HG03108 (cell line): ENCODE measurements around the gene G0S2.
A peak's percentile ranks its signal among the peaks of the same experiment; 100 is the strongest.

Experiments
- ATAC-seq: cut with Tn5 transposase; IDR thresholded peaks from one replicate; pipeline ENCODE4 v1.9.1; 2021; ENCODE audit warnings: moderate library complexity; ENCODE audit not compliant: unreplicated experiment

G0S2 gene

GRCh38 chr1:209648346-209648745, 26.9 kb upstream of the G0S2 start:
- no peak for ATAC-seq

DNA sequence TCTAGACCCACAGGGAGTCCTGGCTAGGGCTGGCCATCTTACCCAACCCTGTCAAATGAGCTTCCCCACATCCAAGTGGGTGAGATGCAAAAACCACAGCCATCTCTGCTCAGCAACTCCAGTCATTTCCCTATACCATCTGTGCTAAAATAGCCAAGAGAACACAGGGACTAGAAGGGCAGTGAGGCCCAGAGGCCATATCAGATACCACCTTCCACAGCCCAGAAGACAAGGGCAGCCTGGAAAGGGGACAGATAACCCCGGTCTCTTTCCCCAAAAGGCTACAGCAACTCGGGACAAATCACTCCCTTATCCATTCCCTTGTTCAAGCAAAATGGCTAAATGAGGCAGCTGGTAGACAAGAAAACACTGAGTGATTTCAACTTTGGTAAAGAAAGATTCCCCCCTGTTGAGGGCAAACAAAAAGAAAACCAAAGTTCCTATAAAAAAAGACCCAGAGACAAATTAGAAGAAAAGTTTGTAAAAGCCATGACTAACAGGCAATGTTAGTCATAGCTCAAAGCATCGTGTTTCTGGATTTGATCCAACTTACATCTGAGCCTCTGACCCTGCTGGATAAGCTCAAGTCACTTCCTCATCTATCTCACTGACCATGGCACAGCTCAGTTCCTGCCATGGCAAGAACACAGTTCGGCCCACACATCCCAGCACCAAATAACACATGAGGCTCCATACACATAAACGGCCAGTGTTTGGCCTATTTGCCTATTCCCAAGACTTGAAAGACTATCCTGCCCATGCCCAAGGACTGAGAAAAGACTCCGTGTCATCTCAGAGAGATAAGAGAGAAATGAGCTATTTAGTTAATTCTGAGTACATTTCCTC, 26.1 kb upstream of the G0S2 start:
- no peak for ATAC-seq

GRCh38 chr1:209650454-209650853, 24.8 kb upstream of the G0S2 start:
- ATAC-seq, result no peak

- ATAC-seq, result no peak
These were observed 24.0 kb upstream of the G0S2 start for GRCh38 chr1:209651138-209651587.

DNA sequence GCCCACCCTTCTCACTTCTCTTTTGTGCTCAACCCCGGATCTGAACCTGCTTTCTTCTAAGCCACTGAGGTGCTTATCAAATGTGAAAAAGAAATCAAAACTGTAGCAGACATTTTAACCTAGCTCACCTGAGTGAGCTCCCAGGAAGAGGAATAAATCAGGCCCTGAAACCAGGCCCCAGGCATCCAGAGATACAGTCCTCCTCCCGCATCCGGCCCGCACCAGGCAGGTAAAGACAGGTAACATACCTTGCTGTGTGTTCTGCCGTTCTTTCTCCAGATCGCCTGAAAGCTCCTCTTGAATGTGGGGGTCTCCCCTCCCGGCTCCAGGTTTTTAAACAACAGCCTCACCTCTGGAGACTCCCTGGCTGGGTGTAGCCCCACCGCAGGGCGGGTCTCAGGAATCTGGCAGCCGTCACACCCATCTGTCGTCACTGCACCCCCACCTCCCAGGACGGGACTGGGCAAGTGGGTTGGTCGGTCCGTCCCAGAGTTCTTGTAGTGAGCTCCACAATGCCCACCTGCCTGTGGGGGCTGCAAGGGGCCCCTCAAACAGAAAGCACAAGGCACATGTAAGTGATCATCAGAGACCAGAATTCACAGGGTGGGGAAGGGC, 23.0 kb upstream of the G0S2 start, which contains the start of gene LAMB3:
Gene LAMB3 (minus strand): TSS at position 305 of the 615 bp plus-strand sequence. CDS start 1,481 bp downstream, outside the sequence.
- ATAC-seq, result no peak

GRCh38 chr1:209652873-209653401, 22.3 kb upstream of the G0S2 start:
- no peak for ATAC-seq

GRCh38 chr1:209653915-209654351, 21.3 kb upstream of the G0S2 start:
- ATAC-seq, result peak; percentile 48

DNA sequence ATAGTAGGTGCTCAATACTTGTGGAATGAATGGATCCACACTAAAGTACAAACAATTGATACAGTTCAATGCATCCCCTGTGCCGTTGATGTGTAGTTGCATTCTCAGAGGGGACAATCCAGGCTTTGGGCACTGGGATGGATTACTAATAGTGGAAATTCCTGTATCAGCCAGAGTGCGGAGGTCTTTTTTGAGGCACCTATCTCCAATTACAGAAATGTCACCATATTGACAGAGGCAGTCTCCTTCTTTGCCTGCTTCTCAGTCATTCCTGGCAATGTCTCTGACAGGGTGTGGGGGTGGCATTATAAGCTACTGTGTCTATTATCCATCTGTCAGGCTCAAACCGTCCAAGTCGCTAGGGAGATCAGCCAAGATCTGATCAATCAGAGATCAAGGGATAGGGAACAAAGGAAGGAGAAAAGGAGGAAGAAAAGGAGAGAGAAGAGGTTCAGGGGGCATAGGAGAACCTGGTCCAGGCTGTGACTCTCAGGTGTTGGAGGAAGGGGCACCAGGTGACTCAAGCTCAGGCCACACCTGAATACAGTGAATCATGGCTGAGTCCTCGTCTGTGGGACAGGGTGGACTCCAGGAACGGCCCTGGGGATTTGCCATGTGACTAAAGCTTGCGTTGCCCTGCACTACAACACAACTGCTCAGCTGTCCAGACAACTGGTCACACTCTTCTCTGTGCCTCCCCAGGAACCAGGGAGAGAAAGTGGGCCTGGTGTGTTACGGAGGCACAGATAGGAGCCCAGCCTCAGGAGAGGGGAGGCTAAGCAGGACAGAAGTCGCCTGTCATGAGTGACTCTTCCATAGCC, 19.6 kb upstream of the G0S2 start:
- no peak for ATAC-seq

DNA sequence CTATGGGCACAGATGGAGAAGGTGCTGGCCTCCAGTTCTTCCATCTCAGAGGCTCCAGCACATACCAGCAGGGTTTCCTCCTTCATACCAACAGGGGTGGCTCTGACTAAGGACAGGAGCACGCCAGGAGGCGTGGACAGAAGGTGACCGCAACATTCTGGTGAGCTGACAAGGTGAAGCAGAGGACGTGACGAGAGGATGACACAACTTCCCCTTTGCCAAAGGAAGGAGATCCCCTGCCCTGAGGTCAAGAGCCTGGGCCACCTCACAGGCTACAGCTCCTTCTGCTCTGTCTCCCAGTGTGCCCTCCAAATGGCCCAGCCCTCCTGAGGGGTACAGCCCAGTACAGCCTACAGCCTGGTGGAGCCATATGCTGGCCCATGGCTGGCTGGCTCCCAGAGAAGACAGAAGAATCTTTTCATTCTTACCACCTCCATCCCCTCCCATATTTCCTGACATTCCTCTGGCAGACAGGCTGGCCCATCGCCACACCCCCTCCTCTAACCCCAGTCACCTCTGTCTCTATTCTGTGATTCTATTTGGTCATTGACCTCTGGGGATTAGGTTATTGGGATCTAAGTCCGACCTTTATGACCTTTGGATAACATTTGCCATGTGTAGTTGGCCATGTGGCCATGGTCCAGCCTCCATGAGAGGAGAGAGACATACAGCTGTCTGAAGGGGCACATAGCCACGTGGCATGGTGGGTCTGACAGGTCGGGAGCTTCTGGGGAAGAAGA, 17.9 kb upstream of the G0S2 start:
- ATAC-seq, result no peak

DNA sequence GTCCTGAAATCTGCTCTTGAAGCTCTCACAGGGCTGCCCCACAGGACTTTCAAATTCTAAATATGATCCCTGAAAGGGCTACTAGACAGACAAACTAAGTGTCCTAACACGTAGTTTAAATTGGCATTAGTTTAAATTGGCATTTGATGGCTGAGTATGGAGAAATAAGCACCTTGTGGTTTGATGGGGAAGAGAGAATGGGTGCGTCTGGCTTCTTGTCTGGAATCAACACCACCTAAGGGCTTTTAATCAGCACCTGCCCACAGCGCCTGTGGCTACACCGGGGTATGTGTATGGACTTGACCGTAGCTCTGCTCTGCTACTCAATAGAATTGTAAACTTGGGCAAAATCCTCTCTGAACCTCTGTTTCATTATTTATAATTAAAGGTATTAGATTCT, 17.3 kb upstream of the G0S2 start:
- ATAC-seq, result no peak

DNA sequence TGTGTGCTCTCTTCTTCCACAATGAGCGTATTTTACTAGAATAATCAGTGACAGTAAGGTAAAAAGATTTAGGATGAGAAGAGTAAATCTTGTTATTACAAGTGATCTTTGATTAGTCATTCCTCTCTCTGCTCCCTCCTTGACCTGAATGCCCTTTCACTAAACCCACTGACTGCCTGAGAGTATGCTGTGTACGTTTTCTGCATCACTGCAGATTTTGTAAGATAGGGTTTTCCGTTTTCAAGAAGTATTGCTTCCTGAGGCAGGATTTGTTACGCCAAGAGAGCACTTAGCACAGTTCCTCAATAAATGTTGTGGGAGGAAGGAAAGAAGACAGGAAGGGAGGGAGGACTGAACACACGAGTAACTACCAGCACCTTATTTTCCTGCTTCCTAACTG, 15.3 kb upstream of the G0S2 start:
- peak; percentile 80 for ATAC-seq

DNA sequence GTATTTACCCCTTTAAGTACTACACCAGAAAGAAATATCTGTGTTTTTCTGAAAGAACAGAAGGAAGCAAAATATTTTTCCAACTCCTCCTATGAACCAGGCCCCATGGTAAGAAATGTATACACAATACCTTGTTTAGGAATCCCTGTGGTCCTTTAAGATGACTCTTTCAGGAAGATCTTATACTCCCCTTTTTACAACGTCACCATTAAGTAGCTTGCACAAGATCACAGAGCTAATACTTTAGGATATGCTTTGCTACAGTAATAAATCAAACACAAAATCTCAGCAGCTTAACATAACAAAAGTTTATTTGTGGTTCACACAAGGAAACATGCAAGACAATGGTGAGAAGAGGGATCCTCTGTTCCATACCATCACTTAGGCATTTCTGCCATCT, 14.1 kb upstream of the G0S2 start:
- ATAC-seq, result no peak

- ATAC-seq, result no peak
These were observed 12.3 kb upstream of the G0S2 start for GRCh38 chr1:209662879-209663327.

DNA sequence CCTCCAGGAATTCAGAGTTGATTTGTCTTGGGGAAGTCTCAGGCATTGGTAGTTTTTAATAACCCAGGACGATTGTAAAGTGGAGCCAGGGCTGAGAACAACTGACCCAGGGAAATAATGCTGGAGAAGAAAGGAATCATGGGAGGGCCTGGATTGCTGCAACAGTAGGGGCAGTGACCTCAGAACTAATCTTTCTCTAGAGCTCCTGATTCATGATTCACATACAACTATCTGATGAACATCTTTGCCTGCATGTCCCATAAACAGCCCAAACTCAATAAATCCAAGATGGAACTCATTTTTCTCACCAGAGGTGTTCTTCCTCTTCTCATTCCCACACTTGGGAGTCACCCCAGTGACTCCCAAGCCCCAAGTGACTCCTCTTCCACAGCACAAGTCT, 8.1 kb upstream of the G0S2 start:
- ATAC-seq, result no peak

DNA sequence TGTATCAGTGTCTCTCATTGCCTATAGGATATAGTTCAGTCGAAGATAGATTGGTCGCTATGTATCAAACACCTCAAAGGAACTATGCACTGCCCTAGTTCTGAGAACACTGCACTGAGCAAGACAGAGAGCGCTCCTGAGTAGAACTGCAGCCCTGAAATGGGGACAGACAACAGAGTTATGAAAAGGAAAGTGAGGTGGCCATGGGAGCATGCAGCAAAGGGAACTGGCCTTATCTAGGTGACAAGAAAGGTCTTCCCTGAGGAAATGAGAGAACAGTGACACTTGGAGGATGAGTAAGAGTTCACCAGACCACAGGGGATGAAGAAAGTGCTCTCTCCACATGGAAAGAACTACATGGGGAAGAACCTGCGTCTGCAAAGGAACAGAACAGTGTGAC, 7.5 kb upstream of the G0S2 start:
- ATAC-seq, result no peak

GRCh38 chr1:209670441-209671082, 4.7 kb upstream of the G0S2 start:
- no peak for ATAC-seq

GRCh38 chr1:209672705-209673630, 2.2 kb upstream of the G0S2 start:
- ATAC-seq, result peak; percentile 95

GRCh38 chr1:209673631-209674417, 1.4 kb upstream of the G0S2 start:
- no peak for ATAC-seq
